GM19372 (cell line): ENCODE measurements around the gene PISD.
"Not testable (repeated sequence)": the region's sequence is repeated elsewhere in the genome, so short reads cannot be mapped to it uniquely, and the experiment has no call there.

Source experiments
- ATAC-seq: cut with Tn5 transposase; IDR thresholded peaks from one replicate; pipeline ENCODE4 v1.9.1; 2021; ENCODE audit warnings: mild to moderate bottlenecking, low read depth, moderate library complexity; ENCODE audit not compliant: unreplicated experiment

PISD gene

DNA sequence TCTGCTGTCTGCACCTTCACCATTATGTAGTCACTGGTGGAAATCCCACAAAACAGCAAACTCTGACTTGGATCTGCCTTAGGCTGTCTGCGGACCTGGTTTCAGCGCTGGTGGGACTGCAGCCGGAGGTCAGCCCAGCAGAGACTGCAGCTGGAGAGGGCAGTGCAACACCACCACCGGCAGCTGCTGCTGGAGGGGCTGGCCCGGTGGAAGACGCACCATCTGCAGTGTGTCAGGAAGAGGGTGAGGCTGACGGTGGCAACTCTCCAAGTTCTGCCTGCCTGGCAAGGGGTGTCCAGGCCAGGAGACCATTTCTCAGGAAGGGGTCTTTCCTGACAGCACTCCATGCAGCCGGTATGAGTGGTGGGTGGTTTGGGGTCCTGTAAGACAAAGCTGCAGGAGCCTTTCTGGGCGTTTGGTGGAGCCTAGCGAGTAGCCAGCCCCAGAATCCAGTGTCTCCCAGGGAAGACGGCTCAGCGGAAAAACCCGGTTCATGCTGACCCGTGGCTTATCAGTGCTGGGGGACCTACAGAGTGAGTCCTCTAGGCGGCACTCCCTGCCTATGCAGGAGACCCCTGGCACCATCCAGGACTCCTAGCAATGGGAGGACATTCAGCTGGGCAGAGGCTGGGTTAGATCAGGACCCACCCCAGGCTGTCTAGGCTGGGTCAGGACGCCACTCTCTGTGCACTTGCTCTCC, 50.8 kb downstream of the PISD start:
- no peak for ATAC-seq

- ATAC-seq = no peak
Measured at GRCh38 chr22:31610611-31611010, 51.4 kb downstream of the PISD start.

GRCh38 chr22:31609716-31610115, 52.3 kb downstream of the PISD start:
- ATAC-seq = no peak

DNA sequence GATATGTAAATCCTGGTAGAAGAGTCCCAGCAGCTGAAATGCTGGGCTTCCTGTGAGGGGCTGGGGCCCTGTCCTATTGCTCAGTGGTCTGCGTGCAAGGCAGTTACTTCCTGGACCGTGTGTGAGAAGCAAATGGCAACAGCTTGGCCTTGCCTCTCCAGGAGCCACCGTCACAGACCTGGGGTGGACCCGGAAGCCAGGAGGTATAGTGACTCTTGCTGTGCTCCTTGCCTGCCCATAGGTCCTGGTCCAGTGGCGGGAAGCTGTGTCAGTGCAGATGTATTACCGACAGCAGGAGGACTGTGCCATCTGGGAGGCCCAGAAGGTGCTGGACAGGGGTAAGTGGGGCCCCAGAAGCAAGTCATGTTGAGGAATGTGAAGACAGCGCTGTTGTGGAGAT, 54.3 kb downstream of the PISD start:
- no peak for ATAC-seq

DNA sequence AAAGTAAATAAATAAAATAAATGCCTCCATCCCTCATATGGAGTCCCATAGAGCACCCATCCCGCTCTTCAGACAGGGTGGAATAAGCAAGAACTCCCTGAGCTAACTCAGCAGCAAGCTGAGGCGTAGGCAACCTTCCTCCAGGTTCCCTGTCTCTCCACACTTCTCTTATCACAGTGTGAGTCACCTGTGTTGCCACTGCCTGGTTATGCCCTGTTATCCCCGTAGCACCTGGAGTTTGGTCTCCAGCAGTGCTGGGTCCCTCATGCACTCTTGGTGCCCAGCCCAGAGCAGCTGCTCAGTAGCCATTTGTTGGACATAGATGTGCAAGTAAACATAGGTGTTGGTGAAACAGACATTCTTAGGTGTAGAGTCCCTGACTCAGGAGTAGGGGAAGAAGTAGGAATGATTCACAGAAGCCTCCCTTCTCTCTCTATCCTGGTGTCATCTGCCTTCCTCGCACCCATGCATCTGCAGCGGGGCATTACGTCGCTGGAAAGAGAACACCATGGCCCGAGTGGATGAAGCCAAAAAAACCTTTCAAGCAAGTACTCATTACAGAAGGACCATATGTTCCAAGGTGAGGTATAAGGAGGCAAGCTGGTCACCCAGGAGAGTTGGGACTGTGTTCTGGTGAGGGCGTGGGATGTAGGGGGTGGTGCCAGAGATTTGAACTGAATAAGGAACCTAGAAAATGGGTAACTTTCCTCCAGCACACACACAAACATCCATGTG, 56.0 kb downstream of the PISD start:
- no peak for ATAC-seq

DNA sequence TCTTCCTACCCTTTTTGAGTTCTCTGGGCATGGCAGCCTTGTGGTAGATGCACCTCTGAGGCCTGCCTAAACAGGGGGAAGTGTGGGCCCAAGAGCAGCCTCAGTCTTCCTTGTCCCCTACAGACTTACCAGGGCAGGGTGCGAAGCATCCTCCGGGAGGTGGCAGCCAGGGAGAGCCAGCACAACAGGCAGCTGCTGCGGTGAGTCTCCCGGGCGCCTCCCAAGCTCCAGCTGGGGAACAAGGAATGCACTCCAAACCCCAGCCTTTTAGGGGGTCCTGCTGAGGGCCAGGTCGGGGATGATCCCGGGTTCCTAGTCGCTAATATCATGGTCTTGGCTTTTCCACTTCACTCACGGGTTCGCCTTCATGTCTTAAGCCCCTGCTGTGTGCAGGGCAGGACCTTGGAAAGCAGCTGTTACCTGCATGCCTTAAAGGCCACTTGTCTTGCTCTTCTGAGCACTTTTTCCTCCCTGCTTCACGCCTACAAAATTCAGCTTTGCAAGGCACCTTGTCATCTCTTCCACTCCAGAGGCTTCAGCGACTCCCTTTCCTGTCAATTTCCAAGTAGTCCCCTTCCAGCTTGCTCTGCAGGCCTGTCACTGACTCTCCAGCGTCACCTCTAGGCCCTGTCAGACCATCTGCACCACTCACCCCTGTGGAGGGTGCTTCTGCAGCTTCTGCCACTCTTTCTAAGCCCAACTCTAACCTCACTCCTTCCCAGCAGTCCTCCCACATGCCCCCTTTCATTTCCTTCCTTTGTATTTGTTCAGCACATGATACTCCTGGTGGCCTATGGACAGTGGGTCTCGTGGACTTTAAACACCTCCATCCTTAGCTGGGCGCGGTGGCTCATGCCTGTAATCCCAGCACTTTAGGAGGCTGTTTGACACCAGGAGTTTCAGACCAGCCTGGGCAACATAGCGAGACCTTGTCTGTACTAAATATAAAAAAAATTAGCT, 57.0 kb downstream of the PISD start:
- ATAC-seq = no peak

- ATAC-seq = no peak
Measured at GRCh38 chr22:31604137-31604705, 57.8 kb downstream of the PISD start.

DNA sequence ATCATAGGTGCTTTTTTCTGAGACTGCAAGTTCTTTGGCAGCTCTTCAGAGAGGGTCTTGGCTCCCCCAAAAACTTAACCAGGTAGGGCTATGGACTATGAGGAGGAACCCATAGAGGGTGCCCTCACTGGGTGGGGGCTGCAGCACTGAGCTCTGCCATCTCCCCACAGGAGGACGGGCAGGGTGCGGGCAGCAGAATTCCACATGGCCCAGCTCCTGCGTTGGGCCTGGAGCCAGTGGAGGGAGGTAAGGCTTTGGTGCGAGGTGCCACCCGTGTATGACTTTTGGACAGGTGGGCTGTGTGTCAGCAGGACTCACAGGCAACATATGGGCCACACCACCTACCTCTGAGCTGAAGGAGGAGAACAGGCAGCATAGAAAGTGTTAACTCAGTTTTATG, 58.4 kb downstream of the PISD start:
- ATAC-seq = no peak

DNA sequence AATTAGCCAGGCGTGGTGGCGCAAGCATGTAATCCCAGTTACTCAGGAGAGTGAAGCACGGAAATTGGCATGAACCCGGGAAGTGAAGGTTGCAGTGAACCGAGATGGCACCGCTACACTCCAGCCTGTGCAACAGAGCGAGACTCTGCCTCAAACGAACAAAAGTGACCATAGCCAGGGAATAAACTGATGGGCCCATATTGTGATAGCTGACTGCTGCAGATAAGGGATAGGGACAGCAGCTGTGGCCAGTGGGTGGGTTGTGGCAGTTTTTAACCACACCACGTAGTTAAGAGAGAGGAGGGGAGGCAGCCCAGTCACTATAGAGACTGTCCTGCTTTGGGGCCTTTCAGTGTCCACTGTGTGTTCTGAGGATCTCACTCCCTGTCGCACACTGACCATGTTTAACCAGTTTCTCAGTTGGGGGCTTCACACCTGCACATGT, 58.9 kb downstream of the PISD start:
- no peak for ATAC-seq

DNA sequence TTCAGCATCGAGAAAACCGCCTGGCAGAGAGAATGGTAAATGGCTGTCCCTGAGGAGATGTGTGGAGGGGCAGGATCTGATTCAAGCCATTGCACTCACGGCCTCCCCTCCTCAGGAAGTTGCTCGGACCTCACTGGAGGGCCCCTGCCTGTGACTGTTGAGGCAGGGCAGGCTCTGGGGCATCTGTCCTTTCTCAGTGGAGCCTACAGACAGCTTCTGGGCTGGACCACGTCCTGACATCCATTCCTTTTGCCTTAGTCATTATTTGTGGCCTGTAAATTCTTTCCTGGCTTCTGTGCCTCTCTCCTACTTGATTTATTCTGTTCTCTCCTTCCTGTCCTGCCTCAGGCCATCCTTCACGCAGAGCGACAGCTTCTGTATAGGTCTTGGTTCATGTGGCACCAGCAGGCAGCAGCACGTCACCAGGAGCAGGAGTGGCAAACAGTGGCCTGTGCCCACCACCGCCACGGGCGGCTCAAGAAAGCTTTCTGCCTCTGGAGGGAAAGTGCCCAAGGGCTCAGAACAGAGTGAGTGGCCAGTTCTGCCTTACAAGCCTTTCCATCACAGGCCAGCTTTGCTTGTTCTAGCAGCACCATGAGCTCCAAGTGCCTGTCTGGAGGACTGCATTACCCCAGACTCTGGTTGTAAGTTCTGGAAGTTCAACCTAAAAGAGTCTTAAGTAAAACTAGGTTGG, 59.6 kb downstream of the PISD start:
- ATAC-seq = no peak

DNA sequence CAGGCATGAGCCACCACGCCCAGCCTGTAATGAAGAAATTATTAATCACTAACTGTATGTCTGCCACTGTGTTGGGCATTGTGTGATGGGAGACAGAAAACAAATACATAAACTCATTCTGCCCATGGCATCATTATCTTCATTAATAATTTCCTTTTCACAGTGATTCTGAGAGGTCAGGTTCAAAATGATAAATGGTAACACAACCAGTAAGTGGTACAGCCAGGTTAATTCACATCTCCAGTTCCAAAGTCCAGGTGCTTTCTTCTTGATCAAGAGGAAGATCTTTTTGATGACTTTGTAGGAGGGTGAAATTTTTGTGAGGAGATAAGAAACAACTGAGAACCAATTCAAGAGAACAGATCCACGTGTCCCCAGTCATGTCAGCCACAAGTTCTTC, 66.7 kb downstream of the PISD start:
- no peak for ATAC-seq

DNA sequence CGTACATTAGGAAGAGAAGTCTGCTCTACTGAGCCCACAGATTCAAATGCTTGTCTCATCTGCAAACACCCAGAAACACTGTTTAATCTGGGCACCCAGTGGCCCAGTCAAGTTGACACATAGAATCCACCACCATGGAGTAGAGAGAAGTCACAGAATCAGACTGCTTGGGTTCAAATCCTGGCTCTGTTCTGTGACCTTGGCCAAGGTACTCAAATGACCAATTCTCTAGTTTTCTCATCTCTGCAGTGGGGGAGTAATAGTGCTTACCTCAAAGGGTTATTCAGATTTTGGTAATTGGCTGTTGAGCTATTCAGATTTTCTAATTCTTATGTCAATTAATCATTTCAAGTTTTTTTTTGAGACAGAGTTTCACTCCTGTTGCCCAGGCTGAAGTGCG, 71.9 kb downstream of the PISD start:
- ATAC-seq = not testable (repeated sequence)

DNA sequence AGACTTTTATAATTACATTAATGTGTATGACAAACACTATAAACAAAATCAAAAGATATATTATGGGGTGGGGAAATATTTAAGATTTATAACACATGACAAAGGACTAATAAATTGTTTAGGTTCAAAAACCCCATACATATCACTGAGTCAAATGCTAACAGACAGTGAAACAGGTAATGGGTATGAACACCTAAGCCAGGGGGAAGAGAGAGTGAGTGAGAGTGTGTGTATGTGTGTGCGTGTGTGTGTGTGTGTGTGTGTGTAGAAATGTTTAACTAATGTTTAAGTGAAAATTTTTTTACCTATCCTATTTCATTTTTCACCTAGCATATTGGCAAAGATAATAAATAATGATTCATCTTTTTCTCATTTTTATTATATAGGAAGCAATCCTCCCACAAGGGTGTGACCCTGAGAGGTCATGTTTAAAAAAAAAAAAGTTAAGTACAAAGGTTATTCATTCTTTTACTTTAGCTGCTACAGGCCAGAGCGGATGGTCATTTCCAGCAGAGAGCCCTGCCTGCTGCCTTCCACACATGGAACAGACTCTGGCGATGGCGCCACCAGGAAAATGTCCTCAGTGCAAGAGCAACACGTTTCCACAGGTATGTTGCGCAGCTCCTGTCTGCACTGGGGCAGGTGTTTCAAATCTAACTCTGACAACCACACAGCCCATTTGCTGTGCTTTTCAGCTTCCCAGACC, 72.9 kb downstream of the PISD start:
- no peak for ATAC-seq

DNA sequence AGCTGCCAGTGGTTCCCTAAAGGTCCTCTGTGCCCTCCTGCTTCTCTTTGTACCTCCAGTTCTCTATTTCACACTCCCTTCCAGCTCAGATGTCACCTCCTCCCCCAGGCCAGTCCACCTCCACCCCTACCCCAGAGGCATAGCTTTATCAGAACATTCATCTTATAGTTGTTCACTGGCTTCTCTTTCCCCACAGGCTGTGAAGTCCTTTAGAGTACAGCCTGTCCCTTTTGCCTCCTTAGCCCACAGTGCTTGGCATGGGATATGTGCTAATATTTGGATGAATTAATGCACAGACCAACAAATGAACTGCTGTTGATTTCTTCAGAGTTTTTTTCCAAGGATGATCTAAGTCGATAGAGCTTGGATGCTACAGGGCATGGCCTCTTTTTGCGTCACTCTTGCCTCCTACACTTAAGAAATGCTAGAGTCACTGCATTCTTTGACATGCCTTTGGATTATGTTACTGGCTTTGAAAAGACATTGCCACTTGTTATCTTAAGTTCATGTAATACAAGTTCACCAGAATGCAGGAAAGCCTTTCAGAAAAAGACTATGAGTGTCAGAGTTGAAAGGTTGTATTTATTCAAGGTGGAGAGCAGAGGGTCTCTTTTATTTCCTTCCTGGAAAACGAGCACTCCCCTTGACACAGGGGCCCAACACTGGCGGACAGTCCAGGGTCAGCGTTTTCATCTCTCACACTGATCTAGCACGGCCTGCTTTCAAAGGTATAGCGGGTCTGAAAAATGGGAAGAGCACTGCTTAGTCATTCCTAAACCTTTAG, 75.7 kb downstream of the PISD start:
- no peak for ATAC-seq

DNA sequence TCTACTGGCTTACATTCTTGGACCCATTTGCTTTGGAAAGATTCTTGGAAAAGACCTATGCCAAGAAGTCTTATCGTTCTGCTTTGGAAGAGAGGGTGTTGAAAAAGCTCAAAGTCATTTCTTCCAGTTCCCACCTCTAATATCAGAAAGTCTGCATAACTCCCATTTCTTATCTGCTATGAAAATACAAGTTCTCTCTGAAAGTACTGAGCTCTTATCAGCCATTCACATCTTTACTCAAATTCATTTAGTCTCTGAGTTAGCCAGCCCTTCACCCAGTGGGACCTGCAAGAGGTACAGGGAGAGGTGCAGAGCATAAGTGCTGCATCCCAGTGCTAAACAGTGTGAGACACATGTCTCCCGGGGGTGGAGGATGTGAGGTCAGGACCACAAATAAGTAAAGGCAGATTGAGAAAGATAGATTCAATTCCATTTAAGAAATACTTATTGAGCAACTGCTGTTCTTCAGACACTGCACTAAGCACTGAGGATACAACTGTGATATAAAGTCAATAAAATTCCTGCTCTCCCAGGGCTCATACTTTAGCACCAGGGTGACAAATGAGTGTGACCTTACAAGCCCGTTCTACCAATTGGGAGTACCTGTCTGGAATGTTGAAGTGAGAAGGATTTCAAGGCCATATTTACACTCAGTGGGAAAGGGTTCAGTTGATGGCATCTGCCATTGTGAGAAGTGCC, 76.7 kb downstream of the PISD start:
- no peak for ATAC-seq

DNA sequence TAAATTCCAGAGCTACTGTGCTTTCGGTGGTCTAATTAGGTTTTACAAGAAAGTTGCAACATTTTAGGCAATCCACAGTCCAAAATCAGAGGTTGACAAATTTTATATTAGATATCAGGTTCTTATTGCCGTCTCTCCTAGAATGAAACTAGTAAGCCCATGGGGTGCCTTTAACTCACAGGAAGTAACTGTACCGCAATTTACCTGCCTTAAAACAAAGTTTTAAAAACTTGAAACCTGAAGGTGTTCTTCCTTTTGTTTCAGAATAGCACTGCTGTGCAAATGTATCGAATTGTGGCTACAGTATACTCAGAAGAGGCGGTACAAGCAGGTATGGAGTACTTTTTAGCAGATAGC, 77.2 kb downstream of the PISD start:
- no peak for ATAC-seq

- ATAC-seq = no peak
Measured at GRCh38 chr22:31583861-31584485, 78.0 kb downstream of the PISD start.

GRCh38 chr22:31579835-31580242, 82.2 kb downstream of the PISD start:
- ATAC-seq = no peak
